Activated CD8-positive, alpha-beta memory T cell treated with anti-CD3 and anti-CD28 coated beads for 36 hours (primary cell): ENCODE results near the gene GCNT2. TPM values are rescaled to one million over a fixed set of nuclear protein-coding genes. Genes with fewer than 3 reads are reported as not detected.
"Not testable (repeated sequence)": the region's sequence is repeated elsewhere in the genome, so short reads cannot be mapped to it uniquely, and the experiment has no call there.

Experiments
- CTCF ChIA-PET: fragments of 350-600 bp; sonication (Branson Sonifier 250); formaldehyde crosslinking; loops from one replicate; lab custom pipeline; 2021; ENCODE audit warnings: antibody characterized with exemption; lab: Charles Lee
- POLR2A ChIA-PET: fragments of 350-600 bp; sonication (Branson Sonifier 250); formaldehyde crosslinking; loops from one replicate; lab custom pipeline; 2021; ENCODE audit warnings: antibody characterized with exemption; lab: Charles Lee
- total RNA-seq, 2 experiments: library from RNA; stranded (reverse); gene quantifications; one replicate each; pipeline ENCODE4 v1.2.3, GENCODE V29; 2021

GCNT2 gene
- total RNA-seq, 2 experiments from 2014 or later: 1.7 TPM

DNA sequence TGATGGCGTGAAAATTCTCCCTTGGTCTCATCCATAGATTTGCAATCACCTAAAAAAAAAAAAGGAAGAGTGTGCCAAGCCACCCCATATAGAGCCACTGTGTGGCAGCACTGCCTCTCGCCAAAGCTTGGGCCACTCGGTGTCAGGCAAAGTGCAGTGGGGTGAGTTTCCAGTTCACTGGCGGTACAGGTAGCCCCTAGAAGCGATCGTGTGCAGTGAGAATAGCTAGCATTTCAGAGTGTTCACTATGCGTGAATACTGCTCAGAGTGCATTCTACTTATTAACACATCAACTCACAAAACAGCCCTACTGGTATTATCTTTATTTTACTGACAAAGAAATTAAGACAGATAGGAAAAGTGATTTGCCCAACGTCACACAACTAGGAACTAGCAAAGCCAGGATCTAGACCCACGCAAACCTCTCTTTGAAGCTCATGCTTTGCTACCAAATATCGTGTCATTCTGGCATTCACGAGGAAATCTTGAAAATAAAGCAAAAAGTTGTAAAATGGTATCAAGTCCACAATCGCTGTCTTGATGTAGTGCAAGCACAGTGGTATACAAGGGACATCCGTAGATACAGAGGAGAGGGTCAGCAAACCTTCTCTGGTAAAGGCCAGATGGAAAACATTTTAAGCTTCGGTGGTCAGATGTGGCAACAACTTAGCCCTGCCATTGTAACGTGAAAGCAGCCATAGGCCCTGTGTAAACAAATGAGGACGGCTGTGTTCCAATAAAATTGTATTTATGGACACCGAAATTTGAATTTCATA is 10.4 kb upstream of the GCNT2 start:
- POLR2A ChIA-PET: no interaction called here
- CTCF ChIA-PET: interaction anchor here (1.1 kb wide), 1 partner anchor 209 kb away, joined by 5 read pairs; no protein-coding TSS in a partner anchor

DNA sequence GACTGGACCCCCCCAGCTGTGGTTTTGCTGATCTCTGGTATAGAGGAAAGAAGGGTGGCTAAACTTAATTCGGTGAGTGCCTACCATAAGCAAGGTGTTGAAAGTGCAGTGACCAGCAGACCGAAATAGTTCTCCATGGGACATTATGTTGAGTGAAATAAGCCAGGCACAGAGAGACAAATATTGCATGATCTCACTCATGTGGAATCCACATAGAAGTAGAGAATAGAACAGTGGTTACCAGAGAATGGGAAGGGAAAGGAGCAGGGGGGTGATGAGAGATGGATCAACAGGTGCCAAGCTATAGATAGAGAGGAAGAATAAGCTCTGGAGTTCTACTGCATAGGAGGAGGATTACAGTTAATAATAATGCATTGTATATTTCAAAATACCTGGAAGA is 9.7 kb upstream of the GCNT2 start:
- ChIA-PET CTCF (interaction anchor here (1.1 kb wide), 1 partner anchor 208 kb away, joined by 5 read pairs; no protein-coding TSS in a partner anchor), POLR2A (no interaction called here)

DNA sequence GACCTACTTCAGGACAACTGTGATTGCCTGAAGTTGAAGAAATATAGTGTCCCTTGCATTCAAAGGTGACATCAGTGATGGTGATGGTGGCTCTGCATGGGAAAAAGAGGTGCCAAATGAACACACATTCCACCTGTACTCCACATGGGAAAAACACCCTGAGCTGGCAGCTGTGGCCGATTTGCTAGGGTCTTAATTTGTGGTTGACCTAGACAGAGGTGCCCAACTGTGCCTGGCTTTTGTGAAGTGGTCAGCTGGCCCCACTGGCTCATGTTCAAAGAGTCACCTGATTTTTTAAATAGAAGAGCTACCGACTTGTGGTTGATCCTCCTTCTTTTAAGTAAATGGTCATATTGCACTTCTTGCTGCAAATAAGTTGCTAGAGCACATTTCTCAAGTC is 7.6 kb upstream of the GCNT2 start:
- POLR2A ChIA-PET: no interaction called here
- CTCF ChIA-PET: no interaction called here

DNA sequence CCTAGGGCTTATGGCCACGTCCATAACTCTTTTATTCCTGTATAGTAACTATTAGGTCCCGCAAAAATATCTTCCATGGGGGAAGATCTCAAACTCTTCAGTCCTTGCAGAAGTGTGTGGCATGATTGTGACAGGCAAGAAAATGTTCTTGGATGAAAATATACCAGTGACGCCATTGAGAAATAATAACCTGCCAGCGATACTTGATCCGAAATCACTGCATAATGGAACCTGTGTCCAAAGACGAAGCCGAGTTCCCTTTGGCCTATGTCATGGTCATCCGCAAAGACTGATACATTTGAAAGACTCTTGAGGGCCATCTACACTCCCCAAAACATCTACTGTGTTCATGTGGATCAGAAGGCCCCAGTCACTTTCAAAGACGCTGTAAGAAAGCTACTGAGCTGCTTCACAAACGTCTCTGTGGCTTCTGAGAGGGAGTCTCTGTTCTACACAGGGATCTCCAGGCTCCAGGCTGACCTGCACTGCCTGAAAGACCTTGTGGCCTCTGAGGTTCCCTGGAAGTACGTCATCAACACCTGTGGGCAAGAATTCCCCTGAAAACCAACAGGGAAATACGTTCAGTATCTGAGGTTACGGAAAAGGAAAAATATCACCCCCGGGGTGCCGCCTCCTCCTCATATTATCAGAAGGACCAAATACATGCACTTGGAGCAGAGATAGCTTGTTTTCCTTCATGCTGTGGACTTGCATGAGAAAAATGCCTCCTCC is 6.9 kb upstream of the GCNT2 start:
- ChIA-PET POLR2A (no interaction called here), CTCF (no interaction called here)

DNA sequence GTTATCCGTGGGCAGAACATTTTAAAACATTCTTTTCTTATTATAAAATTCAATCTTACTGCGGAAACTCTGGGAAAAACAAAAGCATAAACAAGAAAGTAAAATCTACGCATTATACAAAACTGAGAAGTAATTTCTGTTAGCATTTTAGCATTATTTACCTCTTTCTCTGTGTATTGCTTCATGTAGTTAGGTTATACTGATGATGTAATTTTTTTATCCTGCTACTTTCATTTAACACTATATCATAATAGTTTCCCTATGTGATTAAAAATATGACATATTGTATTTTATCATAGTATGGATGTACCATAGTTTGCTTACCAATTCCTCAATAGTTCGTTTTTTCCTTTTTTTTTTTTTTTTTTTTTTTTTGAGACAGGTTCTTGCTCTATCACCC is 4.2 kb upstream of the GCNT2 start:
- ChIA-PET POLR2A (no interaction called here), CTCF (no interaction called here)

DNA sequence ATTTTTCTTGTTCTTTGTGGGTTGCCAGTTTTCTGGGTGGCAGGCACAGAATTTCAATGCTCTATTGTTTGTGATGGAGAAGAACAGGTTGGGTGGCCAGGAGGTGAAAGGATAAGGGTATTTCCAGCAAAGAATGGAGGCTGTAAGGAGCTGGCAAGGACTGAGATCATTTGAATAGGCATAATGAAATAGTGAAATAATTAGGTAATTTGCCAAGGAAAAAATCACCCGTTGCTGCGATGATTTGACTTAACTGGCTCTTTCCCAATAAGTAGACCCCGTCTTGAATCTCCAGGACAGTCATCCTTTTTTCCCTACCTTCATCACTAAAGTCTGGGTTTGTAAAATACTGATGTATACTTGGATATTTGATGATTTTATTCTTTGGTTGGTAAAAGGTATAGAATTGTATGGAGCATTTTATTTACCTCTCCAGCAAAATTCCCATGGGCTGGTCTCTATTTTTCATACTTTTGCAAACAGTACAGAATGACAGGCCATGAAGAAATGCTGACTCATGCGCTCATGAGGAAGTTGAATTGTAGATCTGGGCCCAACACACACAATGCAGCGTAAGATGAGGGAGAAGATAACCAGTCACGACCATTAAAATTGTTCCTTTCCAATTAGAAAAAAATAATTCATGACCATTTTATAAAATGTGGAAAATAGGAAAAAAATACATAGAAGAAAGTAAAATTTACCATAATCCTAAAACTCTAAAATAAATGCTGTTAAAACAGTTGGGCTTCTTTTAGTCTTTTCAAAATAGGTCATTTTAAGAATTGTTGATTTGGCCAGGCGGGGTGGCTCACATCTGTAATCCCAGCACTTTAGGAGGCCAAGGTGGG is 2.4 kb upstream of the GCNT2 start:
- ChIA-PET CTCF (interaction anchor here (0.7 kb wide), 1 partner anchor 523 kb away, joined by 3 read pairs; no protein-coding TSS in a partner anchor), POLR2A (no interaction called here)

DNA sequence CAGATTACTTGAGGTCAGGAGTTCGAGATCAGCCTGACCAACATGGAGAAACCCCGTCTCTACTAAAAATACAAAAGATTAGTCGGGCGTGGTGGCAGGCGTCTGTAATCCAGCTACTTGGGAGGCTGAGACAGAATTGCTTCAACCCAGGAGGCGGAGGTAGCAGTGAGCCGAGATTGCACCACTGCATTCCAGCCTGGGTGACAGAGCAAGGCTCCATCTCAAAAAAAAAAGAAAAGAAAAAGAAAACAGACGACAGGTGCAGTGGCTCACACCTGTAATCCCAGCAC is 1.8 kb upstream of the GCNT2 start:
- CTCF ChIA-PET: interaction anchor here (0.7 kb wide), 1 partner anchor 524 kb away, joined by 3 read pairs; no protein-coding TSS in a partner anchor
- POLR2A ChIA-PET: not testable (repeated sequence)

DNA sequence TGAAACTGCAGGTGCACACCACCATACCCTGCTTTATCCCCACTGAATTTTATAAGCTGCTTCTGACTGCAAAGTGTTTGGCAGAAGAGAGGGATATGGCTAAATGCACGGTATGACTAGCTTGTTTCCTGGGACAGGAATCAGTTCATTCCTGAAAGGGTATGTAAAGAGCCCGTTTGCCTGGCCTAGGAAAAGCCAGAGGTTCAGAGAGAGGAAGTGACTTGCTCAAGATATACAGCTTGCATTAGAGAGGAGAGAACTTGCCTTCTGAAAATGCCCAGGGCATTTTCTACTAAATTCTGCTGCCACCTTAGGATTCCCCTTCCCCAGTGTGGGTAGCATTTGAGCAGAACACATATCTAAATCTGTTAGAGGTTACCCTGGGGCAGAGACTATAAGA is 683 bp upstream of the GCNT2 start:
- ChIA-PET POLR2A (no interaction called here), CTCF (no interaction called here)

DNA sequence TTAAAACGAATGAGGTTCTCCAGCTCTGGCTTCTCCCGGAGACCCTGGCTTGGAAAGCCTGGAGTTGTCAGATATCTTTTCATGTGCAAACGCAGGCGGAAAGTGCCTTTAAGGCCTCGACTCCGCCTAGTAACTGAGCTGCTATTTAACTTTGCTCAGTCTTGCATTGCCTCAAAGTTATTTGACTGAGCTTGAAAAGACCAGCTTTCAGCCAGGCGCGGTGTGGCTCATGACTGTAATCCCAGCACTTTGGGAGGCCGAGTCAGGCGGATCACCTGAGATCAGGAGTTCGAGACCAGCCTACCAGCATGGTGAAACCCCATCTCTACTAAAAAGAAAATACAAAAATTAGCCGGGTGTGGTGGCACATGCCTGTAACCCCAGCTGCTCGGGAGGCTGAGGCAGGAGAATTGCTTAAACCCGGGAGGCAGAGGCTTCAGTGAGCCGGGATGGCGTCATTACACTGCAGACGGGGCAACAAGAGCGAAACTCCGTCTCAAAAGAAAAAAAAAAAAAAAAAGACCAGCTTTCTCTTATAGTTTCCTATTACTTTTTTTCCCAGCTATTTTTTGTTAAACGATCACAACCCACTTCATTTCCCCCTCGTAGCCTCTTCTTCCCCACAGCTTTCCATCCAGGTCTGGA is 1.9 kb downstream of the GCNT2 start:
- POLR2A ChIA-PET: no interaction called here
- CTCF ChIA-PET: interaction anchor here (0.7 kb wide), 1 partner anchor 135 kb away, joined by 3 read pairs; no protein-coding TSS in a partner anchor

DNA sequence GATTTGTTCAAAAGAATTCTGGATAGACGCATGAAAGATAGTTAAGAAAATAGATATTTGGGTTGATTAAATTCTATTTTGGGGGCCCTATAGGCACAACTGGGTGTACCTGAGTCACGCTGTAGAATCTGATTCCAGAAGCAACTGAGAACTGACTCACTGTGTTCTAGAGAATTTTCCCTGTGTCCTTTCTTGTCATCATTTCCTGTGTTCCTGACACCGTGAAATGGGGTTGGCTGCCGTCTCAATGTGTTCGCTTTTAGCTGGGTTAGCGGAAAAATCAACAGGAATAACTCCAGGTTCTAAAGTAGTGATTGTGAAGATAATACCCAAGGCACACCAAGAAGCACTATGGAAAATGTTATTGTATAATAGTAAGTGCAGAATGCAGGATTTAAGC is 5.0 kb downstream of the GCNT2 start:
- CTCF ChIA-PET: no interaction called here
- POLR2A ChIA-PET: no interaction called here

DNA sequence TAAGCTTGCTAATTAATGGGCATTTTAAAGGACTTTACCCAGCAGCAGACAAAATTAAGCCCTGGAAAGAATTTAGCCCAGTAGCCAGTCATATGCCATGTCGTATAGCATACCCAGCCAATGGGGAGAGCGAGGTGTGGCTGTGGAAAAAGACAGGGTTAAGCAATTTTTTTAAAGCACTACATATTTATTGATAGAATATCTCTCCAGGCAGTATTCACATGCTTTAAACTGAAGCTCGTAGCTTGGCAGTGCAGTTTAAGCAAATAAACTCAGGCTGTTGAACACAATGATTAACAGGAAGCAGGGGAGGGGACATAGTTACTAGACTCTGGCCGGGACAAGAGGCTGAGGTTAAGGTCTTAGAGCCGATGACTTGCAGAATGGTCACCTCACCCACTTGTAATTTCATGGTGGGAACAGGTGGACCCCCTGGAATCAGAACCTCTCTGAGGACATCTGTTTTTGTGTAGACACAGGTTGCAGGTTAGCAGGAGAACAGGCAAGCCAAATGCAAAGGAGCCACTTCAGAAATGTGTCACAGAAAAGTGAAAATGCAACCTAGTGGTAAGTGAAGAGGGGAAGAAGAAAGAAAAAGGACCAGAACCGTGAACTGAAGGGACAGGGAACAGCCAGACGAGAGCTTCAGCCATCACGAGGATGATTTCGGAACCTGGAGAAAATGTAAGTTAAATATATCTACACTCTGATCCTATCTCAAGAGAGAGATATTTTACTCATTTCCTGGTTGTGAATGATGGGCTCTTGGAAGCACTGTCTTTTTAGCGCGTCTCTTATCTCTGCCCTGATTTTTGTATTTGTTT is 7.2 kb downstream of the GCNT2 start:
- ChIA-PET CTCF (no interaction called here), POLR2A (interaction anchor here (1.0 kb wide), 1 partner anchor 191 kb away, joined by 4 read pairs; no protein-coding TSS in a partner anchor)

DNA sequence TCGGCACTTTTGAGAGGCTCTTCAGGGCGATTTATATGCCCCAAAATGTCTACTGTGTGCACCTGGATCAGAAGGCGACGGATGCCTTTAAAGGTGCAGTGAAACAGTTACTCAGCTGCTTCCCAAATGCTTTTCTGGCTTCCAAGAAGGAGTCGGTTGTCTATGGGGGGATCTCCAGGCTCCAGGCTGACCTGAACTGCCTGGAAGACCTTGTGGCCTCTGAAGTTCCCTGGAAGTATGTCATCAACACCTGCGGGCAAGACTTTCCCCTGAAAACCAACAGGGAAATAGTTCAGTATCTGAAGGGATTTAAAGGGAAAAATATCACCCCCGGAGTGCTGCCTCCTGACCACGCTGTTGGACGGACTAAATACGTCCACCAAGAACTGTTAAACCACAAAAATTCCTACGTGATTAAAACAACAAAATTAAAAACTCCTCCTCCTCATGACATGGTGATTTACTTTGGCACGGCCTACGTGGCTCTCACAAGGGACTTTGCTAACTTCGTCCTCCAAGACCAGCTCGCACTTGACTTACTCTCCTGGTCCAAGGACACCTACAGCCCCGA is 8.2 kb downstream of the GCNT2 start:
- CTCF ChIA-PET: no interaction called here
- POLR2A ChIA-PET: interaction anchor here (1.0 kb wide), 1 partner anchor 191 kb away, joined by 4 read pairs; no protein-coding TSS in a partner anchor

DNA sequence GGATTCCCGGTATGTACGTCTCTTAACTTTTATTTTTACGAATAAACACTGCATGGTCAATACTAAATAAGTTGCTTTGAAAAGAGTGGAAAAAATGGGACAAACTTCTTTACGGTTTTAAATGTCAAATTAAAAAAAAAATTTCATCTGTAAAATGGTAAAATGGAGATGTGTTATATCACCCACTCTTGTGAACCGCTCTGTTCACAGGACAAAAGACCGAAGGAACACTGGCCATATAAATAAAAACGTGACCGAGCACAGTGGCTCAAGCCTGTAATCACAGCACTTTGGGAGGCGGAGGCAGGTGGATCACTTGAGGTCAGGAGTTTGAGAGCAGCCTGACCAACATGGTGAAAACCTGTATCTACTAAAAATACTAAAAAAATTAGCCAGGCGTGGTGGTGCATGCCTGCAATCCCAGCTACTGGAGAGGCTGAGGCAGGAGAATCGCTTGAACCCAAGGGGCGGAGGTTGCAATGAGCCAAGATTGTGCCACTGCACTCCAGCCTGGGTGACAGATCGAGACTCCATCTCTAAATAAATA is 8.8 kb downstream of the GCNT2 start:
- POLR2A ChIA-PET: not testable (repeated sequence)
- CTCF ChIA-PET: interaction anchor here (0.7 kb wide), 1 partner anchor 581 kb away, joined by 3 read pairs; no protein-coding TSS in a partner anchor

DNA sequence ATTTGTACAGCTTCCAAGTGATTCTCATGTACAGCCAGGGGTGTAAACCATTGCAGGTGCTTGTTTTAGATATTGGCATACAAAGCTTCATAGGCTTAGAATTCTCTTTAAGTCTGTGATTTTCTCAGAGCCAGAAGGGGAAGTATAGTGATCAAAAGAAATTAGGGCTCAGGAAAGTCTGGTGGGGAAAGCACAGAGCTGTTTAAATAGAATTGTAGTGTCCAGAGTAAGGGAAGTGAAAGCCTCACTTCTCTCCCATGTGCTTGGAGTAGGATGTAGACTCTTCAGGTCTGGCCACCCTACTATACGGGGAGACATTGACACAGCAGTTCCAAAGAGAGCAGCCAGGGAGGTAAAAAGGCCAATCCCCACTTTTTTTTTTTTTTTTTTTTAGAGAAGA is 10.4 kb downstream of the GCNT2 start:
- ChIA-PET CTCF (interaction anchor here (0.6 to 0.7 kb wide), 2 partner anchors 160 to 175 kb away, joined by 3 to 4 read pairs; no protein-coding TSS in a partner anchor), POLR2A (interaction anchor here (0.6 kb wide), 1 partner anchor 14 kb away, joined by 3 read pairs; no protein-coding TSS in a partner anchor)

DNA sequence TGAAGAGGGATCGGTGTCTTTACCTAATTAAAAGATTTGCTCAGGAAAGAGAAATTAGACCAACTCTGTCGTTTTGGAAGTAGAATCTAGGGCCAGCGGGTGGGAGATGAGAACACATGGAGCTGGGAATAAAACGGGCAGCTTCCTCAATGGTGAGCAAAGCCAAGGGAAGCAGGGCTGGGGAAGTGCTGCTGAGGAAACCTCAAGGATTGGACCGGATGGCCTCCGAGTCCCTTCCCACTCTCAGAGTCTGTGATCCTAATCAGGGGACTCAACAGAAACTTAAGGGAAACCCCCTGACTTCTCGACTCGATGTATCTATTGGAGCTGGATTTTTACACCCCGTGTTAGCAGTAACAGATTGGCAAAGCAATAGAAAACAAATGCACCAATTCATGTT is 10.8 kb downstream of the GCNT2 start:
- CTCF ChIA-PET: interaction anchor here (0.7 kb wide), 1 partner anchor 175 kb away, joined by 3 read pairs; no protein-coding TSS in a partner anchor
- POLR2A ChIA-PET: interaction anchor here (0.6 kb wide), 1 partner anchor 14 kb away, joined by 3 read pairs; no protein-coding TSS in a partner anchor

DNA sequence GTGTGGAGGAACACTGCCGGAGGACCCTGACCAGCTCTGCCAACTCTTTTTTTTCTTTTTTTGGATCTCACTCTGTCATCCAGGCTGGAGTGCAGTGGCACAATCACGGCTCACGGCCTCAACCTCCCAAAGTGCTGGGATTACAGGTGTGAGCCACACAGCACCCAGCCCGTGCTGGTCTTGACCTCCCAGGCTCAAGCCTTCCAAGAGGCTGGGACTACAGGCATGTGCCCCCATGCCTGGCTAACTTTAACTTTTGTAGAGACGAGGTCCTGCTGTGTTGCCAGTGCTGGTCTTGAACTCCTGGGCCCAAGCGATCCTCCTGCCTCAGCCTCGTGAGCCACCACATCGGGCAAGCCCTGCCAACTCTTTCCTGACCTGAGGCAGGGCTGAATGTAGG is 11.2 kb downstream of the GCNT2 start:
- ChIA-PET CTCF (interaction anchor here (0.7 kb wide), 1 partner anchor 176 kb away, joined by 3 read pairs; no protein-coding TSS in a partner anchor), POLR2A (no interaction called here)

DNA sequence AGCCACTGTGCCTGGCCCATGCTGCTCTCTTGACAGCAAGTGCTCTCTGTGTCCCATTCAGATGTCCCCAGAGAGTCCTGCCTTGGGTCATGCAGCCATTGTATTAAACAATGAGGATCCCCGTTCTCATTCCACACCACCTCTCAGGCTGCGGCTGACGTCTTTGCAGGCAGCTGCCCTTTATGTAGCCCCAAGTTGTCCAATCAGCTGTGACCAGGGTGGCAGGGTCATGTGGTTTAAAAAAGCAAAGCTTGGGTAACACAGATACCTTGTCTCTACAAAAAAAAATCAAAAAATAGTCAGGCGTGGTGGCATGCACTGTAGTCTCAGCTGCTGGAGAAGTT is 13.2 kb downstream of the GCNT2 start:
- POLR2A ChIA-PET: no interaction called here

More for the DNA sequence above, 13.2 kb downstream of the GCNT2 start:
- CTCF ChIA-PET: no interaction called here
